NCI-H2227 (cell line): Measurements from ENCODE around the gene GCH1.
"Not testable (repeated sequence)": the region's sequence is repeated elsewhere in the genome, so short reads cannot be mapped to it uniquely, and the experiment has no call there.

Experiments
- DNase-seq: peaks from one replicate; lab custom pipeline; 2025; ENCODE audit not compliant: unreplicated experiment; lab: John Stamatoyannopoulos, UW

GCH1 gene

GRCh38 chr14:54908973-54909372, 6.3 kb upstream of the GCH1 start:
- DNase-seq = not testable (repeated sequence)

- no peak for DNase-seq
Measured at GRCh38 chr14:54908190-54908589, 5.6 kb upstream of the GCH1 start.

DNA sequence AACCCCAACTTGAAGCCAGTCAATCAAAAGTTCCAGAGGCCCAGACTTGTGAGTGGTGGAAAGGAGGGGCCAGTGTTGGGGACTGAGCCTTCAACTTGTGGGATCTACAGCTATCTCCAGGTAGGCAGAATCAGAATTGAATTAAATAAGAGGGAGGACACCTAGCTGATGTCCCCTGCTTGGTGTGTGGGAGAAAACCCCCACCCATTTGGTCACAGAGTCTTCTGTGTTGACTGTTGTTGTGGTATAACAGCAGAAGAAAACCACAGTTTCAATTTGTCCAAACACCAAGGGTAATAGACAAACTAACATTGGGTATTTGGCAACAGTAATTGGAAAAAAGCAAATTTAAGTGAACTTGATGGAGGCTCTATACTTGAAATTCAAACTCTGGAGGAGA, 3.4 kb upstream of the GCH1 start:
- DNase-seq = no peak

DNA sequence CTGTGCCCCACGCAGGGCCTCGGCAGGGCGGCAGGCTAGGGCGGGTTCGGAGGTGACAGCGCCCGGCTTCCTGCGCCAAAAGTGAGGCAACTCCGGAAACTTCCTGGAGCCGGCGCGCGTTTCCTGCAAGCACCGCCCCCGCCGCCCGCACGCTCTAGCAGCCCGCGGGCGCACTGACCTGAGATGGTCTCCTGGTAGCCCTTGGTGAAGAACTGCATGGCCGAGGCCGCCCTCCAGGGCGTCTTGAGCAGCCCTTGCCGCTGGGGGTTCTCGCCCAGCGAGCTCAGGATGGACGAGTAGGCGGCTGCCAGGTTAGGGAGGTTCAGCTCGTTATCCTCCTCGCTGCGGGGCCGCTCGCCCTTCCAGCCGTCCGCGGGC, 494 bp downstream of the GCH1 start:
- DNase-seq = peak; percentile 60

DNA sequence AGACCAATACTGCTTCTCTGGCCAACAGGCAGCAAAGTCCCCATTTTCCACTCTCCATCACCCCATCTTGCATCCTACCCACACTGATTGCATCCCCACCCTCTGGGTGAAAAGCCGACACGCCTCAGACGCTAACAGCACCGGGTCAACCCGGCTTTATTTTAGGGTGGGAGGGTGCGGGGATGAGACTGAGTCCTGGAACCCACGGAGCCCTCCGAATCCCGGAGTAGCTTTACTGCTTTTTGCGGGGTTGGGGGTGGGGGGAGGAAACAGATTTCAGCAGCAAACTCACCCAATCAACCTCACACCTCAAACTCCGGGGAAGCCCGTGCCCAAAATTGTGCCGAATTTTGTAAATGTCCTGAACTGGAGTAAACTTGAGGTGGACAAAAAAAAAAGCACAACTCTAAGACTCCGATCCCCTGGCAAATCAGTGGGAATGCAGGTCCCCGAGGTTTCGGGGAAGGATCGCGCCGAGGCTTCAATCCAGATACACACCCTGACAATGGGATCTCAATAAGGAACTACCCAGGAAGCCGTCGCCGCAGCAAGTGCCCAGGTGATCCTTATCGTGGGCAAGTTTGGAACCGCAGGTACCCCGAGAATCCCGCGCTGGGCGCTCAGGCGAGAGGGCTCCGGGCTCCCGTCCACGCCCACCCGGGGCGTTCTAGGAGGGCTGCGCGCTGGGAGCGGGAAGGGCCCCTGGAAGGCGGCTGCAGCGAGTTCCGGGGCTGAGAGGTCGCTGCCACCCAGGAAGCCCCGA, 1.1 kb downstream of the GCH1 start:
- DNase-seq = peak; percentile 48

DNA sequence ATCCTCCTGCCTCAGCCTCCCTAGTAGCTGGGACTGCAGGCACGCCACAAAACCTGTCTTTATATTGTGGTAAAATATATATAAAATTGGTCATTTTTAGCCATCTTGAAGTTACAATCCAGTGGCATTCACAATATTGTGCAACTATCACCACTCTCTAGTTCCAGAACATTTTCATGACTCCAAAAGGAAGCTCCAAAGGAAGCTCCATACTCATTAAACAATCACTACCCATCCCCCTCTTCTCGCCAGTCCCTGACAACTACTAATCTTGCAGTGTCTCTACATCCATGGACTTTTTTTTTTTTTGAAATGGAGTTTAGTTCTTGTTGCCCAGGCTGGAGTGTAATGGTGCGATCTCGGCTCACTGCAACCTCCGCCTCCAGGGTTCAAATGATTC, 3.1 kb downstream of the GCH1 start:
- no peak for DNase-seq

GRCh38 chr14:54897809-54898555, 4.6 kb downstream of the GCH1 start:
- not testable (repeated sequence) for DNase-seq

DNA sequence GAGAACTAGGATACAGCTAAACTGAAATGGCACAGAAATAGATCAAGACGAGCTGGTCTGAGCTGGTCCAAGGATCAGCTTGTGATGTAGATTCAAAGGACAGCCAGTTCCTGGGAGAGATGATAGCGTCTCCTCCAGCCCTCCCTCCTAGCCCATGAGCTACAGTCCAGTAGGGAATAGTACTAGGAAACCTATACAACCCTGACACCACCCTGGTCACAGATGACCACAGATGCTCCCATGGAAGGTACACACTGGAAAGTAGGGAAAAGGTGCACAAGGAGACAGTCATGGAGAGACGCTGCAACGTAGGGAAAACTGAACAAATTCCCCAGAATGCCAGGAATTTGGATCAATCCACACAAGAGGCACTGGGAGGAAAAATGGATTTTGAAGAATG, 6.9 kb downstream of the GCH1 start:
- no peak for DNase-seq

- no peak for DNase-seq
Measured at GRCh38 chr14:54894995-54895394, 7.6 kb downstream of the GCH1 start.

GRCh38 chr14:54893151-54893760, 9.4 kb downstream of the GCH1 start:
- DNase-seq = peak; percentile 67

DNA sequence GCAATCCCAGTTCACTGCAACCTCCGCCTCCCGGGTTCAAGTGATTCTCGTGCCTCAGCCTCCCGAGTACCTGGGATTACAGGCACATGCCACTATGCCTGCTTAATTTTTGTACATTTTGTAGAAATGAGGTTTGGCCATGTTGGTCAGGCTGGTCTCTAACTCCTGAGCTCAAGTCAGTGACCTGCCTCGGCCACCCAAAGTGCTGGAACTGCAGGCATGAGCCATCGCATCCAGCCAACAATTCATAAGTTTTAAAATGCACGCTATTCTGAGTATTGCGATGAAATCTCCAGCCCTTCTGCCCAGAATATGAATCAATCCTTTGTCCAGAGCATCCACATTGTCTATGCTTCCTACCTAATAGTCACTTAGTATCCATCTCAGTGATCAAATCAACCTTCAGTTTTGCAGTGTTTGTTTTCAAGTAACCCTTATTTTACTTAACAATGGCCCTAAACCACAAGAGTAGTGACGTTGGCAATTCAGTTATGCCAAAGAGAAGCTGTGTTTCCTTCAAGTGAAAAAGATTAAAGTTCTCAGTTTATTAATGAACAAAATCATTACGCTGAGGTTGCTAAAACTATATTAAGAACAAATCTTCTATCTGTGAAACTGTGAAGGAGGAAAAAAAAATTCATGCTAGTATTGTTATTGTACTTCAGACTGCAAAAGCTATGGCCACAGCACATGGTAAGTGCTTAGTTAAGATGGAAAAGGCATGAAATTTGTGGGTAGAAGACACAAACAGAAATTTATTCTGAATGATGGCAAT, 11.0 kb downstream of the GCH1 start:
- DNase-seq = no peak

DNA sequence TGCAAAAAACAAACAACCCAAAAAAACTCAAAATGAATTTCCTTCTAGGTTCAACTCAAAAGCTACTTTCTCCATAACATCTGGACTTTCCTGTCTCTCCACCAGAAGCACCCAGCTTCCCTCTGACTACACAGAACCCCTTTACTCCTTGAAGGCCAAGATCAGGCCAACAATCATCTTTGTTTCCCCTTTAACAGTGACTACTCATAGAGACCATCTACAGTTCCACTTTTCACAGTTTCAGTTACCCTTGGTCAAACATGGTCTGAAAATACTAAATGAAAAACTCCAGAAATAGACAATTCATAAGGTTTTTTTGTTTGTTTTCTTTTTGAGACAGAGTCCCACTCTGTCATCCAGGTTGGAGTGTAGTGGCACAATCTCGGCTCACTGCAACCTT, 11.8 kb downstream of the GCH1 start:
- no peak for DNase-seq

GRCh38 chr14:54889919-54890318, 12.7 kb downstream of the GCH1 start:
- no peak for DNase-seq

DNA sequence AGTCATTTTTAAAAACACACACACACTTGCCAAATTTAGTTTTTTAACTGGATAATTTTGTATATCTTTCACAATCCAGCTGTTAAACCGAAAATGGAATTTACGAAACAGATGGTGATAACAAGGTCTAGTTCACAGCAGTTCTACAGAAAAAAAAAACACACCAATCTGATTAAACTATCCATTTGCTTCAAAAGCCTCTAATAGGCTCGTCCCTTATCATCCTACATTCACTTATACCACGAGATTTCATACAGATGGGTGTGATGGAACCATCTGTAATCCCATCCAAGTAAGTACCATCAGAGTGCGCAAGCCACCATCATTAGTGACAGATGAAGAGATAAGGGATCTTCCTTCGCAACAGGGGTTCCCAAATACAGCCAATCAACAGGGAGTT, 20.1 kb downstream of the GCH1 start:
- no peak for DNase-seq

DNA sequence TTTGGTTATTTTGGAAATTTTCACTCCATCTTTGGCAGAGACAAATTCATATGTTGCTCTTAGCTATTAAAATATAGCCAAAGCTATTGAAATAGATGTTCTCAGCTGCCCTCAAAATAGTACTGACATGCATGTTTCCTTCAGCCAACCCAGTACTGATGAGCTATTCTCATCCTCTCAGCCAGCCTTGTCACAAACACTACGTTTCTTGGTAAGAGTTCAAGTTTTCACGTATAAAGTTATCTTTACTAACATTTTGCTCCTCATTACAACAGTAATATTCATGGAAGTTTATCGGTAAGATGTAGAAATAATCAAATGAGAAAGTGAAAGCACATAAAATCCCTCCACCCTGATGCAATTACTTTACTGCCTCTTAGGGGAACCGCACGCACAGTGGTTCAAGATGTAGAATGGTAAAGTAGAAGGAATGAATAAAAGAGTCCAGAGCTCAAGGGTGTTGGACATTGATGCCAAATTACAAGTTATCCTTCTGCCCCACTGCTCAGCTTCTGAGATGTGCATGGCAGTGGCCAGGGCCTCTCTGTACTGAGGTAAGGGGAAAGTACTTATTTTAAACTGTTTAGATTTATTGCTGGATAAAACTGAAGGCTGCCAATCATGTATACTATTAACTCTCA, 20.7 kb downstream of the GCH1 start:
- DNase-seq = no peak

DNA sequence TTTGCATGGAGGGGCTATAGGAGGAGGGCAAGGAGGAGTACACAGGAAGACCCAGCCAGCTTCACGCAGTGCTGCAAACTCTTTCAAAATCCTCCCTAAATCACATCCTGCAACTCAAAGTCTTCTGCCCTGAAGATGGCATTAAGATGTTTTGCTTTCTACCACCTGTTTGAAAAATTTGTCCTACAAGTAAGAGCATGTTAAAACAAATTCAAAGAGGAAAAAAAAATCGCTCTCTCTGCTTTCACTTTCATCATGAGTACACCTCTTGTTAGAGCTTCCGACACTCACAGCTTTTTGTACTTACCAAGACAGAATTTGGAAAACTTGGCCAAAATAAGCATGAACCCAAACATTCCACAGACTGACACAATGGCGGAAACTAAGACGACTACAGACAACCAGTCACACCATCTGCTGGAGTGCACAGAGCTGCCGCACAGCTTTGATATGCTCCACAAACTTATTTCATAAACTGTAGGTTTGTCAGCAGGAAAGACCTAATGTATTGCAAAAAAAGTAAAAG, 21.3 kb downstream of the GCH1 start:
- DNase-seq = no peak

DNA sequence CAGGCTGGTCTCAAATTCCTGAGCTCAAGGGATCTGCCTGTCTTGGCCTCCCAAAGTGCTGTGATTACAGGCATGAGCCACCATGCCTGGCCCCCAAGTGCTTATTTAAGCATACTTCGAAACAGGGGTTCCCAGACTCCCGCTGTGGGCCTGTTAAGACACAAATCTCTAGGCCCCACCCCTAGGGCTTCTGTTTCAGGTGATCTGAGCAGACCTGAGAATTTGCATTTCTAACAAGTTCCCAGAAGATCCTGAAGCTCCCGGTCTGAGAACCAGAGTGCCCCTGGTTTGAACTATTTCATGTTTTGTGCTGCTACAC, 25.0 kb downstream of the GCH1 start:
- DNase-seq = no peak

DNA sequence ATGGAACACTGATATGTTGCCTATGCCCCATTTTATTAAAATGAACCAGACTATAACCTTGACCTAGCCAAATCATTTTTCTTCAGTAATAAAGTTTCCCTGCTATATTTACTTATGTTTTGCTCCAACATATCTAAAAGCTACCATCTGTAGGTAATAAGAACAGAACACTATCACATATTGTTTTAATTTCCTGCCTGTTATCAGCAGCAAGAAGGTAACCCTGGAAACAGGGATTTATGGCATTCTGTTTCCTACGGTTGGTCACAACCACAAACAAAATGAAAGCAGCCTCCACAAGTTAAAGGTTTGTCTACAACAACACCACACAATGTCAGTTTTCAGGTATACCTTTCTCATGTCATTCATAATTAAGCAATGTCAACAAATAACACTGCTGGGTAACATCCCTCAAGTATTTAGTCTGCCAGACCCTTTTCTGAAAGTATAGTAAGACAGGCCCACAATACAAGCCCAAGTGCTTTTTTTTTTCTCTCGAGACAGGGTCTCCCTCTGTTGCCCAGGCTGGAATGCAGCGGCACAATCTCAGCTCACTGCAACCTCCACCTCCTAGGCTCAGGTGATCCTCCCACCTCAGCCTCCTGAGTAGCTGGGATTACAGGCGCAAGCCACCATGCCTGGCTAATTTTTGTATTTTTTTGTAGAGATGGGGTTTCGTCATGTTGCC, 25.5 kb downstream of the GCH1 start:
- no peak for DNase-seq

- not testable (repeated sequence) for DNase-seq
Measured at GRCh38 chr14:54875648-54876047, 27.0 kb downstream of the GCH1 start.
